Fibroblast of the aortic adventitia (primary cell): Measurements from ENCODE around the gene SLC38A2. TPM values are rescaled to one million over a fixed set of nuclear protein-coding genes. Genes with fewer than 3 reads are reported as not detected.
"Not testable (repeated sequence)": the region's sequence is repeated elsewhere in the genome, so short reads cannot be mapped to it uniquely, and the experiment has no call there.

Experiments
- DNase-seq: peaks from one replicate; pipeline ENCODE4 v3.0.0-alpha.2; 2010; ENCODE audit warnings: low read depth
- H3K4me3 ChIP-seq: 2 replicates; pipeline ENCODE4 v1.5.1; 2011; ENCODE audit warnings: low read depth, mild to moderate bottlenecking, control low read depth, low read length, moderate library complexity
- total RNA-seq: library from RNA; depleted of rRNA; stranded (reverse); fragments of >200 nt; gene quantifications from 2 replicates; pipeline ENCODE4 v1.2.3, GENCODE V29; 2012; ENCODE audit warnings: low replicate concordance
- TF ChIP-seq, protein P1 (sequence below): IDR thresholded peaks from 2 replicates; pipeline ENCODE4 v1.5.1; 2011; ENCODE audit warnings: mild to moderate bottlenecking, low read length, control low read depth, inconsistent platforms; ENCODE audit not compliant: insufficient read depth

Gene SLC38A2
- total RNA-seq, 1 donor = 1,239 TPM

- TF ChIP-seq, protein P1, sequence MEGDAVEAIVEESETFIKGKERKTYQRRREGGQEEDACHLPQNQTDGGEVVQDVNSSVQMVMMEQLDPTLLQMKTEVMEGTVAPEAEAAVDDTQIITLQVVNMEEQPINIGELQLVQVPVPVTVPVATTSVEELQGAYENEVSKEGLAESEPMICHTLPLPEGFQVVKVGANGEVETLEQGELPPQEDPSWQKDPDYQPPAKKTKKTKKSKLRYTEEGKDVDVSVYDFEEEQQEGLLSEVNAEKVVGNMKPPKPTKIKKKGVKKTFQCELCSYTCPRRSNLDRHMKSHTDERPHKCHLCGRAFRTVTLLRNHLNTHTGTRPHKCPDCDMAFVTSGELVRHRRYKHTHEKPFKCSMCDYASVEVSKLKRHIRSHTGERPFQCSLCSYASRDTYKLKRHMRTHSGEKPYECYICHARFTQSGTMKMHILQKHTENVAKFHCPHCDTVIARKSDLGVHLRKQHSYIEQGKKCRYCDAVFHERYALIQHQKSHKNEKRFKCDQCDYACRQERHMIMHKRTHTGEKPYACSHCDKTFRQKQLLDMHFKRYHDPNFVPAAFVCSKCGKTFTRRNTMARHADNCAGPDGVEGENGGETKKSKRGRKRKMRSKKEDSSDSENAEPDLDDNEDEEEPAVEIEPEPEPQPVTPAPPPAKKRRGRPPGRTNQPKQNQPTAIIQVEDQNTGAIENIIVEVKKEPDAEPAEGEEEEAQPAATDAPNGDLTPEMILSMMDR = no peak
- DNase-seq = peak; percentile 96
- no peak overlapping the region for H3K4me3 ChIP-seq
These were observed 31.7 kb upstream of the SLC38A2 start for GRCh38 chr12:46404225-46404631.

- TF ChIP-seq, protein P1 = no peak
- no peak overlapping the region for H3K4me3 ChIP-seq
- DNase-seq = no peak
These were observed 31.1 kb upstream of the SLC38A2 start for GRCh38 chr12:46403719-46404070.

GRCh38 chr12:46402941-46403718 is 30.6 kb upstream of the SLC38A2 start:
- DNase-seq = no peak
- H3K4me3 ChIP-seq = no peak overlapping the region
- TF ChIP-seq, protein P1 = no peak

DNA sequence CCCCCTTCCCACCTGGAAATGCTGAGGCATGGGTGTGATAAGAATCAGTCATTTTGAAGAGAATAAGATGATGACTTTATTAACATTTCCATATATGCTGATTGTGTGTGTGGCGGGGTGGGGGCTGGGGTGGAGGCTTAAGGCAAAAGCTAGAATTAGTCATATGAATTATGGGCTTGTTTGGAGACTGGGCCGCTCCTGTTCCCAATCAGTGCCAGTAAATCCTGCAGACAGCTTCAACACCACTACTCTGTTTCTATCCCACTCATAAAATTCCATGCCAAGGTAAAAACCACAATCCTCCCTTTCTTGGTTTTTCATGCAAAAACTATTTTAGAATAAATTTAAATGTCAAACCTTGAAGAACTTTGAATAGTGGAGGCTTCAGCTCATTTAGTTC is 29.9 kb upstream of the SLC38A2 start:
- DNase-seq = peak; percentile 98
- TF ChIP-seq, protein P1 = no peak
- H3K4me3 ChIP-seq = no peak overlapping the region

- TF ChIP-seq, protein P1 = peak; percentile 64
- H3K4me3 ChIP-seq = no peak overlapping the region
- peak; percentile 84 for DNase-seq
These were observed 29.1 kb upstream of the SLC38A2 start for GRCh38 chr12:46401662-46402061.

DNA sequence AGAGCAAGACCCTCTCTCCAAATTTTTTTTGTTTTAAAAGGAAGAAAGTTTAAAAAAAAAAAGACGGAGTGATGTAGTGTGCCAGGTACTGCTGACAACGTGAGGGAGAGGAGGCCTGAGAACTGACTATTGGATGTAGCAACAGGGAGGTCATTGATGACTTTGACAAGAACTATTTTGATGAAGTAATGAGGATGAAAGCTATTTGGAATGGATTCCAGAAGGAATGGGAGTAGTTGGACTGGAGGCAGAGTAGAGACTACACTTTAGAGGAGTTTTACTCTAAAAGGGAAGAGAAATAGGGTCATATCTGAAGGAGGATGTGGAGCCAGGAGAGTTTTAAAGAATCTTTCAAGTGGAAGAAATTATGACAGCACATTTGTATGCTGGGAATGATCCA is 27.8 kb upstream of the SLC38A2 start:
- DNase-seq = peak; percentile 68
- H3K4me3 ChIP-seq = no peak overlapping the region
- TF ChIP-seq, protein P1 = no peak

- not testable (repeated sequence) for DNase-seq, H3K4me3 ChIP-seq
These were observed 27.1 kb upstream of the SLC38A2 start for GRCh38 chr12:46399461-46400248.
